ENCODE results near the gene PSME1. TPM values are rescaled to one million over a fixed set of nuclear protein-coding genes. Genes with fewer than 3 reads are reported as not detected.

Gene PSME1
- total RNA-seq, 1 experiment from 2014 or later, result 191 TPM

DNA sequence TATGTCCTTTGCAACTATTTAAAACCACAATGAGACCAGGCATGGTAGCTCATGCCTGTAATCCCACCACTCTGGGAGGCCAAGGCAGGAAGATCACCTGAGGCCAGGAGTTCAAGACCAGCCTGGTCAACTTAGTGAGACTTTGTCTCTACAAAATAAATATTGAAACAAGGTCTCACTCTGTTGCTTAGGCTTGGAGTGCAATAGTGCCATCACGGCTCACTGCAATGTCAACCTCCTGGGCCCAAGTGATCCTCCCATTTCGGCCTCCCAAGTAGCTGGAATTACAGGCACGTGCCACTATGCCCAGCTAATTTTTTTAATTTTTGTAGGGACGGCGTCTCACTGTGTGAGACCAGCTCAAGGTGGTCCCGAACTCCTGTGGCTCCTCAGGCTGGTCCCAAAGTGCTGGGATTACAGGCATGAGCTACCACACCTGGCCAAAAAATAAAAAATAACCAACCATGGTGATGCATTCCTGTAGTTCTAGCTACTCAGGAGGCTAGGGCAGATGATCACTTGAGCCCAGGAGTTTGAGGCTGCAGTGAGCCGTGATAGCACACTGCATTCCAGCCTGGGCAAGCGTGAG lies 6.5 kb upstream of the PSME1 start:
- DNase-seq (ENCODE audit: low read depth), result no peak

DNA sequence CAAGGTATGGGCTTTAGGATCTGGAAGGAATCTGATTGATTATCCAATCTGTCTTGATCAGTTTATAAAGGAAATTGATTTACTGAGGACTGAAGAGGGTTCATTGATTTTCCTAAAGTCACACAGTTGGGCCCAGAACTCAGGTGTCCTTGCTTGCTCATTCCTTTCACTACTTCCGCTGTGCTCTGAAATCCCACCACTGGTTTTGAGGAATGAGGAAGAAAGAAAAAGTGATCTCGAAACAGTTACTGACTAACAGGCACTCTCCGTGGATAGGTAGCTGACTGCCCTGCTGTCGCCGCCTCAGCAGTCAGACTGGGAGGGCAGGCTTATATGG lies 5.6 kb upstream of the PSME1 start, which contains the start of gene FITM1:
Gene FITM1, plus strand, starts transcription at position 280 of the 337 bp plus-strand sequence. CDS start 905 bp downstream, outside the sequence.
- DNase-seq (ENCODE audit: low read depth), result no peak

- DNase-seq (ENCODE audit: low read depth), result no peak
Measured at GRCh38 chr14:24130717-24131548, 5.1 kb upstream of the PSME1 start.

DNA sequence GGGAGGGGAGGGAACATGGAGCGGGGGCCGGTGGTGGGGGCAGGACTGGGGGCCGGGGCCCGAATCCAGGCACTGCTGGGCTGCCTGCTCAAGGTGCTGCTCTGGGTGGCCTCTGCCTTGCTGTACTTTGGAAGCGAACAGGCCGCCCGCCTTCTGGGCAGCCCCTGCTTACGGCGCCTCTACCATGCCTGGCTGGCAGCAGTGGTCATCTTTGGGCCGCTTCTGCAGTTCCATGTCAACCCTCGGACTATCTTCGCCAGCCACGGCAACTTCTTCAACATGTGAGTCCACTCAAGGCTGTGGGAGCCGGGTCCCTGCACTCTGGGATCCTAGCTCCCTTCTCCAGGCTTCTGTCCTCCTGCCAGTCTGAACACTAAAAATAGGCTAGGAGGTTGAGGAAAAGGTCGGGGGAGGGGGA lies 4.4 kb upstream of the PSME1 start:
- no peak for DNase-seq (ENCODE audit: low read depth)

DNA sequence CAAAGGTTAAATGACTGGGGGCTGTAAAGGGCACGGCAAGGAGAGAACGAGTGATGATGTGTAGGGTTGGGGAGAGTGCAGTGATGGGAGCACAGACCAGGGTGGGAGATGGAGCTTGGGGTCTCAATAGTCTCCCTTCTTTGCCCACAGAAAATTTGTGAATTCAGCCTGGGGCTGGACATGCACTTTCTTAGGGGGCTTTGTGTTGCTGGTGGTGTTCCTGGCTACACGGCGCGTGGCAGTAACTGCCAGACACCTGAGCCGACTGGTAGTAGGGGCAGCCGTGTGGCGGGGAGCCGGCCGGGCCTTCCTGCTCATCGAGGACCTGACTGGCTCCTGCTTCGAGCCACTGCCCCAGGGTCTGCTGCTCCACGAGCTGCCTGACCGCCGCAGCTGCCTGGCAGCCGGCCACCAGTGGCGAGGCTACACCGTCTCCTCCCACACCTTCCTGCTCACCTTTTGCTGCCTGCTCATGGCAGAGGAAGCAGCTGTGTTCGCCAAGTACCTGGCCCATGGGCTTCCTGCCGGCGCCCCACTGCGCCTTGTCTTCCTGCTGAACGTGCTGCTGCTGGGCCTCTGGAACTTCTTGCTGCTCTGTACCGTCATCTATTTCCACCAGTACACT lies 3.8 kb upstream of the PSME1 start:
- no peak for DNase-seq (ENCODE audit: low read depth)

DNA sequence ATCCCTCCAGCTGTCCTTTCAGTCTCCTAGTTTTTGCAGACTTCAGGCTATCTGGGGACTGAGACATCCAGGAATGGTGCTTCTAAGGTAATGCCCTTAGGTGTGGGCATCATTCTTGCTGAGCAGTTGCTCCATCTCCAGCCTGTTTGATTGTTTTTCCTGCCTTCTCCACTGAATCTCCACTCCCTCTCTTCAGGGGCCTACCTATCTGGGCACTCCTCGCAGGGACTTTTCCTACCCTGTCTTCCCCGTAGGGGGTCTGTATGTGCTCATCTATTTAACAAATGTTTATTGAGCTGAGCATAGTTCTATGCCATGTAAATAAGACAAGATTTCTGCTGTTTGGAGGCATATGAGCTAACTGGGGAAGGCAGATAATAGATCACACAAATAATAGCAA lies 3.0 kb upstream of the PSME1 start:
- no peak for DNase-seq (ENCODE audit: low read depth)

- no peak for DNase-seq (ENCODE audit: low read depth)
Measured at GRCh38 chr14:24133735-24134134, 2.3 kb upstream of the PSME1 start.

DNA sequence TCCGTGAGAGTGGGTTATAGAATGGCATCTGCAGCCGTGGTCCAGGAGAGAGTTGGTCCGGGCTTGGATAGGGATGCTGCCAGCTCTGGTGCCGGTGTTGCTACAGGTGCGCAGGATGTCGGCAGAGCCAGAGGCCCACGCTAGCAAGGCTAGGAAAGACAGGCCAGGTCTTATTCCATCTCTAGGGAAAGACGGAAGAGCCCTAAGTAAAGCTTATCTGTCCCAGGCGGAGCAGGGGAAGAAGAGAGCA lies 485 bp upstream of the PSME1 start:
- no peak for DNase-seq (ENCODE audit: low read depth)

DNA sequence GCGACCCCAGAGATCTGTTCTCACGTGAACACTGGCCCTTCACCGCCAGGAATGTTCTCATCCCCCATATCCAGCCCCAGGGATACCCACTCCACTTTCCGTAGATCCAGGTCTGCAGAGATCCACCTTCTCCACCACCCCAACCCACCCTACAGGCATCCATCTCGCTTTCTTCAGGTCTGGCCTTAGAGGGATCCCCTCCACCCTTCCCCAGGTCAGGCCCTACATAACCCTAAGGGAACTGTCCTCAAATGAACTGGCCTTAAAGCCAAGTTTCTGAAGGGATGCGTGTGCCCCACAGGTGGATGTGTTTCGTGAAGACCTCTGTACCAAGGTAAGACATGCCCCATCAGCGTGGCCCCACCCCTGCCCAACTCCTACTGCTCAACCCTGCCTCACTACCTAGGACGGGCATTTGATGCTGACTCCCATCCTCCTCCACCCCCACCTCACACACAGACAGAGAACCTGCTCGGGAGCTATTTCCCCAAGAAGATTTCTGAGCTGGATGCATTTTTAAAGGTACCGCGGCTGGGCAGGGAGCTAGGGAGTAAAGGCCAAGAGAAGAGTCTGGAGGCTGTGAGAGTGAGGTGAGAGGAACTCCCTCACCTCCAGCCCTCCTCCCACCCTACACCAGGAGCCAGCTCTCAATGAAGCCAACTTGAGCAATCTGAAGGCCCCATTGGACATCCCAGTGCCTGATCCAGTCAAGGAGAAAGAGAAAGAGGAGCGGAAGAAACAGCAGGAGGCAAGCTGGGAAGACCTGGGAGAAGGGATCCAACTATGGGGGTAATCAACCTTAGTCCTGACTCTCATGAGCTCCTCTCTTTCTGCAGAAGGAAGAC lies 912 bp downstream of the PSME1 start:
- DNase-seq (ENCODE audit: low read depth), result no peak

DNA sequence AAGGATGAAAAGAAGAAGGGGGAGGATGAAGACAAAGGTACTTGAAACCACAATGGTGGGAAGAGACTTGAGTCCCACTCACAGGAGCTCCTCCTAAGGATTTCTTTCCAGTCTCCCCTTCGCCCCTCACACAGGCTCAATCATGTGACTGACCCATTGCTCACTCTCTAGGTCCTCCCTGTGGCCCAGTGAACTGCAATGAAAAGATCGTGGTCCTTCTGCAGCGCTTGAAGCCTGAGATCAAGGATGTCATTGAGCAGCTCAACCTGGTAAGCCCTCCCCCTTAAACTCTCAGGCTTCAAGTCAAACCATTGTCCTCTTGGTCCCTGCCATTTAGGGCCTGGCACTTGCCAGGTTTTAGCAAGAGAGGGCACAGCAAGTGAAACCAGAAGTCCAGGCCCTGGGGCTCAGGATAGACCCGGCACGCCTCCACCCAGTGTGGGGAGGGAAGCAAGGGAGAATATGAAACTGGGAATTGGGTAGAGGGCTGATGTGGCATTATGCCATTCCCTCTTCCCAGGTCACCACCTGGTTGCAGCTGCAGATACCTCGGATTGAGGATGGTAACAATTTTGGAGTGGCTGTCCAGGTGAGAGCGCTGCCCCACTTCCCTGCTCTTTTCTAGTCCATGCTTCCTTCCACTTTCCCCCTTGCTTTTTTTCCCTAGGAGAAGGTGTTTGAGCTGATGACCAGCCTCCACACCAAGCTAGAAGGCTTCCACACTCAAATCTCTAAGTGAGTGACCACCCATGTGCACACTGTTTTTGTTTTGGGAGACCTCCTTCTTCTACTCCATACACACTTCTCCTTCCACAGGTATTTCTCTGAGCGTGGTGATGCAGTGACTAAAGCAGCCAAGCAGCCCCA lies 1.8 kb downstream of the PSME1 start:
- no peak for DNase-seq (ENCODE audit: low read depth)

- no peak for DNase-seq (ENCODE audit: low read depth)
Measured at GRCh38 chr14:24138396-24139271, 2.6 kb downstream of the PSME1 start.

DNA sequence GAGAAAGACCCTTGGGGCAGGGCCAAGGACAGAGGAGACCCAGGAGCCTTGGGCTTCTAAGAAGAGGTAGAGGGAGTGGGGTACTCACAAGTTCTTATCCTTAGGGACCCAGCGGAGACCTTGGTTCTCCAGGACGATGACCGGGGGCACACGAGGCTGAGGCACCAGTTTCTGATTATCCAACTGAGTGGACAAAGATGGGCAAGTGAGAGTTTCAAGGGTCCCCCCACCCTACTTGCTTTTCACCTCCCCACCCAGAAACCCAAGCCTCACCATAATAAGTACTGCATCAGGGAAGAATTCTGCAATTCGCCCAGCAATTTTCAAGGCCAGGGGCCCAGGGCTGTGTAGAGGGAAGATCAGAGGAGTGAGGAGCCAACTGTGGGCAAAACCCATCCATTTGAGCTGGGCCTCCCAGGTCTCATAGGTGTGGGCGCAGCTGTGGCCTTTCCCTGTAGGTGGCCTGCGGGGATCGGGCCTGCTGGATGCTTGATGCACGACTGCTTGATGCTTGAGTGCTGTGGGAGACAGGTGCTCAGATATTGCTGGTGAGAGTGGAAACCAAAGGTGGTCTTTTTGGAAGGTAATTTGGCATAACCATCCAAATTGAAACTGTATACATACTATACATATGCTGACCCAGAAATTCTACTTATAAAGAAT lies 3.4 kb downstream of the PSME1 start:
- no peak for DNase-seq (ENCODE audit: low read depth)

GRCh38 chr14:24141097-24141880 lies 5.3 kb downstream of the PSME1 start, which contains the start of gene EMC9:
EMC9 (minus strand) TSS chr14:24141591; CDS start chr14:24141304, 287 bp downstream.
- peak; percentile 100 for DNase-seq (ENCODE audit: low read depth)

GRCh38 chr14:24143511-24143910 lies 7.5 kb downstream of the PSME1 start:
- peak; percentile 62 for DNase-seq (ENCODE audit: low read depth)

- DNase-seq (ENCODE audit: low read depth), result no peak
Measured at GRCh38 chr14:24144451-24144850, 8.5 kb downstream of the PSME1 start.

DNA sequence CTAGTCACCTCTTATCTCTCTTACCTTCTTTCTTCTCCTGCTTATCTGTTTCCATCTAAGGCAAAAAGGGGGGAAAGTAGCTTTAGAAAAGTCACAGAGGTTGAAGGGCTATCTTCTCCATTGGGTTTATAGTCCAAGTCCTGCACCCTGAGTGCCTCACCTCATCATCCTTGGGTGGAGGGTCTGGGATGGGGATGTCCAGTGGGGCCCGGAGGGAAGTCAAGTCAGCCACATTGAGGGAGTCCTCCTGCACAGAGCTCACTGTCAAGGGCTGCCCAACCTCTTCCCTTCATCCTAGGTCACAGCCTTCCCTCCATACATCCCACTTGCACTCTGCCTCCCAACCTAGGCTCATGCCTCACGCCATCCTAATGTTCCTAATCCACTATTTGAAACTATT lies 9.2 kb downstream of the PSME1 start:
- no peak for DNase-seq (ENCODE audit: low read depth)

DNA sequence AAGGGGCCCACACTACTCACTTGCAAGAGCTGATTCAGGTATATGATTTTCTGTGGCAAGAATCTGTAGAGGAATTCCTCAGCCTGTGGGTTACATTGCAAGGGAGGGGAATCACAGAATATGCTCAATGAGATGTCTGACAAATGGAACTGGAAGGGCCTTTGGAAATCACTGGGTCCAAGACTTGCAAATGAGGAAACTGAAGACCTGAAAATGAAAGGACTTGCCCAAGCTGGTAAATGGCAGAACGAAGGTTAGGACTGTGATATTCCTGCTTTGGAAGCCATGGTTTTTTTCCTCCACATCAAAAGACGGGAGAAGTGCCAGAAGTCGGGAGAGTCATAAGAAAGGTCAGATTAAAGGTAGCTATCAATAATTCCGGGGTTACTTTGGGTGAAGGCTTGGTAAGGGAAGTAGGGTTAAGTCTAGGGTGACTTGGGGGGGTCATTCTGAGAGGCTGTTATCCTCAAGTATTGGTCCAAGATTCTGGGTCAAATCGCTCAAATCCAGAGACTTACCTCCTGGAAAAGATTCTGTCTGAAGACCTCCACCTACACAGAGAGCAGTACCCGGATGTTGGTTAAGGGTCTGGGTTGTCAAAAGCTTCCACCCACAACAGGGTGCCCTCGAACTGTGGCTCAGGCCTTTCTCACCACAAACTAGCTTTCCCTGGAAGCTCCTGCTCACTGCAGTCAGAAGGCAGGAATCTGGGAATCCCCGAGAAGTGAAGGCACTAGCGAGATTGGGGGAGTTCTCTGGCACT lies 9.9 kb downstream of the PSME1 start:
- DNase-seq (ENCODE audit: low read depth), result no peak

DNA sequence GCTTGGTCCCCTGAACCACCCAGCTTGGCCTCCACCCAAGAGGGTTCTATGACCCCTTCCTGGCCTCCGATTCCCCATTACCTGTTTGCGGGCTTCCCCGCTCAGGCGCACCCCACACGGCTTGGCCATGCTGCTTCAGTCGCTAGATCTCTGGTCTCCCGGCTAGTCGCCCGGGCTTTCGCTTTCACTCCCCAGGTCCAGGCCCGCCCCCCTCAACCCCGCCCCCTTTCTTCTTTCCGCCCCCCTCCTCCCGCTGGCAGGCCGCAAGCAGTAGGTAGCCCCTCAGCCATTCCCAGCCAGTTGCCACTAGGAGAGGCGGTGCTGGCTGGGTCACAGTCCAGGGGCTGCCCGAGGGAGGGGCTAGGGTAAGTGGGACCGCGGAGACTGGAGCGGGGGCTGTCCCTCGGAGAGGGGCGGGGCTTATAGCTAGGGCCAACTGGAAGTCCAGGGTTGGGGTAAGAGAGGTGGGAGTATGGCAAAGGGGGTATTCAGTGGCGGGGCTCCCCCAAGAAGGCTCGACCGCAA lies 10.5 kb downstream of the PSME1 start, which contains the start of gene PSME2:
Gene PSME2, minus strand, starts transcription at position 158 of the 525 bp plus-strand sequence. Its CDS starts 29 bp downstream, at position 129.
- peak; percentile 100 for DNase-seq (ENCODE audit: low read depth)

All from Daoy (cell line).